Bronchial epithelial cell (primary cell): ENCODE results near the gene SLC16A5. TPM values are rescaled to one million over a fixed set of nuclear protein-coding genes. Genes with fewer than 3 reads are reported as not detected.
"Not testable (repeated sequence)": the region's sequence is repeated elsewhere in the genome, so short reads cannot be mapped to it uniquely, and the experiment has no call there.

Experiments
- DNase-seq: peaks from one replicate; pipeline ENCODE4 v3.0.0-alpha.2; 2010; ENCODE audit warnings: low read depth
- FAIRE-seq: peaks from 2 replicates; lab custom pipeline; 2011; peaks lifted over from hg19 to GRCh38; lab: Jason Lieb, UNC
- H3K27me3 ChIP-seq: 2 replicates; pipeline ENCODE4 v1.5.1; 2011; ENCODE audit warnings: low read length; ENCODE audit not compliant: control insufficient read depth, insufficient read depth
- H3K36me3 ChIP-seq: 2 replicates; pipeline ENCODE4 v1.5.1; 2011; ENCODE audit warnings: low read length; ENCODE audit not compliant: control insufficient read depth, insufficient read depth
- H3K4me3 ChIP-seq: 2 replicates; pipeline ENCODE4 v1.5.1; 2011; ENCODE audit warnings: mild to moderate bottlenecking, low read depth, low read length, control low read depth
- CTCF ChIP-seq: IDR thresholded peaks from 2 replicates; pipeline ENCODE4 v1.5.1; 2011; ENCODE audit warnings: mild to moderate bottlenecking, moderate library complexity, low read length, control low read depth, inconsistent platforms; ENCODE audit not compliant: insufficient read depth, severe bottlenecking
- total RNA-seq: library from RNA; depleted of rRNA; stranded (reverse); fragments of >200 nt; gene quantifications from 2 replicates; pipeline ENCODE4 v1.2.1, GENCODE V29; 2014

The SLC16A5 gene
- total RNA-seq, 1 donor from 2014 or later = 15.0 TPM

GRCh38 chr17:75135452-75135851 lies 47.7 kb downstream of the SLC16A5 start:
- H3K36me3 ChIP-seq = no peaks in the 10 kb centered on the region

DNA sequence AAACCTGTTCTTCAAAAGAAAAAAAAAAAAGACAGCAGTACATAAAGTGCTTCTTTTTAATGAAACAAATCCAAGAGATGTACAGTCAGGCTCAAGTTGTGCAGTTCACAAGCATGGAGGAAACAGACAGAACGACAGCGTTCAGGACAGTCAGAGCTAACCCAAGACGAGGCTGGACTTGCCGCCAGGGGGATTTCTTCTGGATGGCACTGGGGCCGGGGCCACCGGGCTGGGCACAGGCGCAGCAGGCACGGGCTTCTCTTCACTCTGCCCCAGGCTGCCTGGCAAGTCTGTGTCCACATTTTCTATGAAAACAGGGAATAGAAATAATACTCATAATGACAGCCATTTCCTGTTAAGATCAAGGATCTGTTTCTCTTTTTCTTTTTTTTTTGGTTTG lies 48.2 kb downstream of the SLC16A5 start:
- FAIRE-seq (no peak), DNase-seq (peak; percentile 59)
- Histone ChIP-seq H3K4me3 (no peak overlapping the region), H3K36me3 (no peaks in the 10 kb centered on the region), H3K27me3 (no peaks in the 10 kb centered on the region)
- TF ChIP-seq CTCF = peak; percentile 70

More at GRCh38 chr17:75135452-75135851, 47.7 kb downstream of the SLC16A5 start:
- FAIRE-seq = no peak
- no peak for TF ChIP-seq CTCF
- no peaks in the 10 kb centered on the region for H3K27me3 ChIP-seq
- peak; percentile 41 for DNase-seq
- H3K4me3 ChIP-seq = no peak overlapping the region

DNA sequence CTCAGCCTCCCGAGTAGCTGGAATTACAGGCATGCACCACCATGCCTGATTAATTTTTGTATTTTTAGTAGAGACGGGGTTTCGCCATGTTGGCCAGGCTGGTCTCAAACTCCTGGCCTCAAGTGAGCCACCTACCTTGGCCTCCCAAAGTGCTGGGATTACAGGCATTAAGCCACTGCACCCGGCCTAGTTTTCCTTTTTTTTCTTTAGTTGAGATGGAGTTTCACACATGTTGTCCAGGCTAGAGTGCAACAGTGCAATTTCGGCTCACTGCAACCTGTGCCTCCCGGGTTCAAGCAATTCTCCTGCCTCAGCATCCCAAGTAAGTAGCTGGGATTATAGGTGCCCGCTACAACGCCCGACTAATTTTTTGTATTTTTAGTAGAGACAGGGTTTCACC lies 50.0 kb downstream of the SLC16A5 start:
- not testable (repeated sequence) for H3K4me3 ChIP-seq, H3K36me3 ChIP-seq, H3K27me3 ChIP-seq, DNase-seq, FAIRE-seq

- no peak for TF ChIP-seq CTCF
- H3K36me3 ChIP-seq = peaks cover 5% of the 10 kb centered on the region
- no peak for FAIRE-seq
Measured at GRCh38 chr17:75138519-75138918, 50.8 kb downstream of the SLC16A5 start.

GRCh38 chr17:75142236-75142971 lies 54.6 kb downstream of the SLC16A5 start:
- FAIRE-seq (no peak), DNase-seq (no peak)
- no peak for TF ChIP-seq CTCF
- Histone ChIP-seq H3K4me3 (no peak overlapping the region), H3K27me3 (no peaks in the 10 kb centered on the region), H3K36me3 (peaks cover 20% of the 10 kb centered on the region)

More at GRCh38 chr17:75138519-75138918, 50.8 kb downstream of the SLC16A5 start:
- Histone ChIP-seq H3K27me3 (no peaks in the 10 kb centered on the region), H3K4me3 (no peak overlapping the region)
- DNase-seq = peak; percentile 68

- no peaks in the 10 kb centered on the region for H3K27me3 ChIP-seq
- DNase-seq (no peak), FAIRE-seq (no peak)
- H3K4me3 ChIP-seq = no peak overlapping the region
- H3K36me3 ChIP-seq = peaks cover 26% of the 10 kb centered on the region
- TF ChIP-seq CTCF = no peak
Measured at GRCh38 chr17:75144816-75145512, 57.2 kb downstream of the SLC16A5 start.
